GM04503 (cell line): ENCODE measurements around the gene PREB.

ENCODE experiments used
- DNase-seq: peaks from one replicate; pipeline ENCODE4 v3.0.0-alpha.2; 2012; ENCODE audit warnings: low read depth

The PREB gene

GRCh38 chr2:27082773-27083409 lies 51.5 kb downstream of the PREB start:
- no peak for DNase-seq

GRCh38 chr2:27081984-27082772 lies 52.3 kb downstream of the PREB start:
- DNase-seq = no peak
